HFF-Myc (cell line): ENCODE measurements around the gene CFAP141.
"Not testable (repeated sequence)": the region's sequence is repeated elsewhere in the genome, so short reads cannot be mapped to it uniquely, and the experiment has no call there.

Experiments used
- DNase-seq: peaks from one replicate; pipeline ENCODE4 v3.0.0-alpha.2; 2011; ENCODE audit warnings: low read depth; ENCODE audit errors: extremely low read depth
- H3K4me3 ChIP-seq: replicated peaks from 2 replicates; pipeline ENCODE4 v1.5.1; 2011; ENCODE audit warnings: low read depth, mild to moderate bottlenecking, control low read depth, low read length
- TF ChIP-seq, protein P1 (sequence below): IDR thresholded peaks from 2 replicates; pipeline ENCODE4 v1.5.1; 2012; ENCODE audit warnings: mild to moderate bottlenecking, low read depth, low read length, control low read depth; ENCODE audit errors: missing control alignments

Gene CFAP141

GRCh38 chr1:154212083-154212482 lies 6.0 kb upstream of the CFAP141 start:
- TF ChIP-seq, protein P1, sequence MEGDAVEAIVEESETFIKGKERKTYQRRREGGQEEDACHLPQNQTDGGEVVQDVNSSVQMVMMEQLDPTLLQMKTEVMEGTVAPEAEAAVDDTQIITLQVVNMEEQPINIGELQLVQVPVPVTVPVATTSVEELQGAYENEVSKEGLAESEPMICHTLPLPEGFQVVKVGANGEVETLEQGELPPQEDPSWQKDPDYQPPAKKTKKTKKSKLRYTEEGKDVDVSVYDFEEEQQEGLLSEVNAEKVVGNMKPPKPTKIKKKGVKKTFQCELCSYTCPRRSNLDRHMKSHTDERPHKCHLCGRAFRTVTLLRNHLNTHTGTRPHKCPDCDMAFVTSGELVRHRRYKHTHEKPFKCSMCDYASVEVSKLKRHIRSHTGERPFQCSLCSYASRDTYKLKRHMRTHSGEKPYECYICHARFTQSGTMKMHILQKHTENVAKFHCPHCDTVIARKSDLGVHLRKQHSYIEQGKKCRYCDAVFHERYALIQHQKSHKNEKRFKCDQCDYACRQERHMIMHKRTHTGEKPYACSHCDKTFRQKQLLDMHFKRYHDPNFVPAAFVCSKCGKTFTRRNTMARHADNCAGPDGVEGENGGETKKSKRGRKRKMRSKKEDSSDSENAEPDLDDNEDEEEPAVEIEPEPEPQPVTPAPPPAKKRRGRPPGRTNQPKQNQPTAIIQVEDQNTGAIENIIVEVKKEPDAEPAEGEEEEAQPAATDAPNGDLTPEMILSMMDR: no peak
- H3K4me3 ChIP-seq: no peak overlapping the region
- DNase-seq: no peak

GRCh38 chr1:154208677-154209388 lies 2.7 kb upstream of the CFAP141 start:
- TF ChIP-seq, protein P1: no peak
- no peak for DNase-seq
- no peak overlapping the region for H3K4me3 ChIP-seq

GRCh38 chr1:154207262-154207661 lies 1.1 kb upstream of the CFAP141 start:
- no peak overlapping the region for H3K4me3 ChIP-seq
- DNase-seq: no peak
- TF ChIP-seq, protein P1: no peak

GRCh38 chr1:154205778-154206177 lies 355 bp downstream of the CFAP141 start:
- not testable (repeated sequence) for DNase-seq, H3K4me3 ChIP-seq

GRCh38 chr1:154199563-154199879 lies 6.6 kb downstream of the CFAP141 start:
- TF ChIP-seq, protein P1: no peak
- H3K4me3 ChIP-seq: no peak overlapping the region
- no peak for DNase-seq

- no peak overlapping the region for H3K4me3 ChIP-seq
- no peak for DNase-seq
- TF ChIP-seq, protein P1: peak; percentile 55
These were observed 7.2 kb downstream of the CFAP141 start for GRCh38 chr1:154198756-154199562.

DNA sequence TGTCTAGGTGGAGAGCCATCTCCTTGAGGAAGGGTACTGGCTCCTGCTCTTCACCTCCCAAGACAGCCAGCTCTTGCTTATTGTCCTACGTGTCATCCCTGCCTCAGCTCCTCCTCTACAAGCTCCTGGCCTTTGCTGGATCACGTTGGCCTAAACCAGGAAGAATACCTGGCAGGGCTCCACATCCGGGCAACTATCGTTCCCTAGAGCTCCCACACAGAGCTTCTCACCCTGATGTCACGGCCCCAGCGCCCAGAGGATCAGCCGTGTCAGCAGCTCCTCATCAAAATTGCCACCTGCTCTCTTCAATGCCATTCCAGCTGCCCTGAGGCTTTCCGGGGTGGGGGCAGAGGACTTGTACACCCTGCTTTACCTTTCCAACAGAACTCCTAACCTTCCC lies 12.3 kb downstream of the CFAP141 start:
- no peak overlapping the region for H3K4me3 ChIP-seq
- TF ChIP-seq, protein P1: no peak
- DNase-seq: no peak
